Inflammatory macrophage treated with lipopolysaccharide for 1 hour (primary cell): ENCODE results near the gene CHMP4A.
A peak's percentile ranks its signal among the peaks of the same experiment; 100 is the strongest.

ENCODE experiments used
- DNase-seq, 2 donors: peaks; one replicate each; pipeline ENCODE4 v3.0.0-alpha.2; 2020 to 2022

Gene CHMP4A, protein sequence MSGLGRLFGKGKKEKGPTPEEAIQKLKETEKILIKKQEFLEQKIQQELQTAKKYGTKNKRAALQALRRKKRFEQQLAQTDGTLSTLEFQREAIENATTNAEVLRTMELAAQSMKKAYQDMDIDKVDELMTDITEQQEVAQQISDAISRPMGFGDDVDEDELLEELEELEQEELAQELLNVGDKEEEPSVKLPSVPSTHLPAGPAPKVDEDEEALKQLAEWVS

DNA sequence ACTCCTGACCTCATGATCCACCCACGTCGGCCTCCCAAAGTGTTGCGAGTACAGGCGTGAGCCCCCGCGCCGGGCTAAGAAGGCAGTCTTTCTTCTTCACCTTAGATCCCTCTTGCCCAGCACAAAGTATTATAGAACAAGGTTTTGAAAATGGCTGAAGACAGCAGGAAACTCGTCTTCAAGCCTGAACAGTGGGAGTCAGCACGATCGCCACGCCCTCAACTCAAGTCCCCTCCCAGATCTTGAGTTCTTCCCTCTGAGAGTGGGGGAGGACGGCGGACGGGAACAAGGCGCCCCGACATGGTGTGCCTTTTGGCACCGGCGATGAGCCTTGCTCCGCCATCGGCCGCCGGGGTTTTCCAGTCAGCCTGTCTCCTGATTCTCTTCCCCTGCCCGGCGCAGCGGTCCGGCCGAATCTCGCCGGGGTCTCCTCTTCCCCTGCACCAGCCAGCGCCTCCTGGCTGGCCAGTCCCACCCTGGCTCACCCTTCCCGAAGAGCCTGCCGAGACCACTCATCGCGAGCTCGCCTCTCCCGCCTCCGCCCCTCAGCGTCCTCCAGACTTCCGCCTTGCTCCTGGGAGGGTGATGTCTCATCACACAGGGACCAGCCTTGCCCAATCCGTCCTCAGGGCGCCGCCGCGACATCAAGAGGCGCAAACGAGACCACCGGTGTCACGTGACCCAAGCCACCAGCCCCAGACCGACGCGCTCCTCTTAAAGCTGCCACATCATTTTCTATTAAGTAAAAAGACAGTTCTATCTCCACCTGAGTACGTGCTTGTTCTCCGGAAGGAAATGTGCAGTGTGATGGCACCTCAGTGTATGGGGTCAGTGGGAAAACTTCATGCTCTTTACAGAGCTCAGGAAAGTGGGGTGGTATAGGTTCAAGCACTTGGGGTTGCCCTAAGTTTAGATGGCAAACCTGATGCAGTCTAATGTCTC is at the start of gene CHMP4A:
CHMP4A (minus strand) TSS at position 565 of the 942 bp plus-strand sequence; CDS start at position 516, 49 bp downstream.
- DNase-seq, result peak; percentile 96 to 98

DNA sequence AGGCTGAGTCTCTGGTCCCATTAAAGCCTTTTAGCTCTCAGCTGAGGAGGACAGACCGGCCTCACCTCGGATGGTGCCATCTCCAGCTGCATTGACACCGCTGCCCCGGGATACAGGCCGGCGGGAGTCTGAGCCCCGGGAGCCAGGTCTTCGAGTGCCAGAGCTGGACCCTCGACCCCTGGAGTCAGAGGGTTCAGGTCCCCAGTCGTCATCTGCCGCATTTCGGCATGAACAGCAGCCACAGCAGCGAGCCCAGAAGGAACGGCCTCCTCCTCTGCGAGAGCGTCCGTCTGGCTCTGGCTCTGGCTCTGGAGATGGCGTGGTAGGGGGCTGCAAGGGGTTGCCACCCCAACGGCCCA is 48.7 kb upstream of the CHMP4A start:
- DNase-seq, result no peak

DNA sequence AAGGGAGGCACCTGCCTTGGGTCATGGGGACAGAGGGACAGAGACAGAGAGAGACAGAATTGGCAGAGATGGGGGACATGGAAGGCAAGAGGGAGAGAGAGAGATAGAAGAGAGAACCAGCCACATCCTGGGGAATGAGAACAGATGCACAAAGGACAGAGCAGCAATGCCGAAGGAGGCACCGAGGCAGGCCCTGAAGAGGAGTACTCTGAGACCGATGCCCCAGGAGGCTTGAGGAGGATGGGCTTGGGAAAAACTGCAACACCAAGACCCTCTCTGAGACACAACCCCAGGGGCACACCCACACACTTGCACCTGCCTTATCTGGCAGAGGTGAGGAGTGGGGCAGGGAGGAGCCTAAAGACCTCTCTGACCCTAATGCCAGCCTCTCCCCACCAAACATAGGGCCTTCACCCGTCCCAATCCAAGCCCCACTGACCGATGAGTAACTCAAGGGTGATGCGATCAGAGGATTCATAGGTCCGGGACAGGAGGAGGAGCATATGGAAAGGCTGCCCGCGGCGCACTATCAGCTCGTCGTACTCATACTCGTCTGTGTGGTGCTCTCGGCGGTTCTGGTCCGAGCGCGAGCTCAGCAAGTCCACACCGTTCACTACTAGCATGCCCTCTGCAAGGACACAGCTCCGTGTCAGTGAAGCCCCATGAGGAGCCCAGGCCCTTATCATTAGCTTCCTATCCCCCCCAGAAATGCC is 48.1 kb upstream of the CHMP4A start:
- DNase-seq, result no peak

DNA sequence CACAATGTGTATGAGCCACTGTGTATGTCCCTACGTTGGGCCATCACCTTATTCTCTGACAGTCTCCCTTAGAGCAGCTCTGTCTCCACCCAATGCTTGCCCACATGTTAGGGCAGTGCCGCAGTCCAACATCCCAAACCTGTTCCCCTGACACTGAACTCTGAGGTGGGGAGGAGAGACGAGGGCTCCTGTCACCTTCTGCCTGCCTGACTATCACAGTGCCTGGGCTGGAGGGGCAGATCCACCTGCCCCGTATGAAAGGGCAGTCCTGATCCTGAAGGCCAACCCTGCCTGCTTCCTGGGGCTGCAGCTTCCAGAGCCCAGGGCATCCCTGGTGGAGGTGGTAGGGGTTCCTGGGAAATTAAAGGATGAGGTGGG is 47.5 kb upstream of the CHMP4A start:
- DNase-seq, result no peak

DNA sequence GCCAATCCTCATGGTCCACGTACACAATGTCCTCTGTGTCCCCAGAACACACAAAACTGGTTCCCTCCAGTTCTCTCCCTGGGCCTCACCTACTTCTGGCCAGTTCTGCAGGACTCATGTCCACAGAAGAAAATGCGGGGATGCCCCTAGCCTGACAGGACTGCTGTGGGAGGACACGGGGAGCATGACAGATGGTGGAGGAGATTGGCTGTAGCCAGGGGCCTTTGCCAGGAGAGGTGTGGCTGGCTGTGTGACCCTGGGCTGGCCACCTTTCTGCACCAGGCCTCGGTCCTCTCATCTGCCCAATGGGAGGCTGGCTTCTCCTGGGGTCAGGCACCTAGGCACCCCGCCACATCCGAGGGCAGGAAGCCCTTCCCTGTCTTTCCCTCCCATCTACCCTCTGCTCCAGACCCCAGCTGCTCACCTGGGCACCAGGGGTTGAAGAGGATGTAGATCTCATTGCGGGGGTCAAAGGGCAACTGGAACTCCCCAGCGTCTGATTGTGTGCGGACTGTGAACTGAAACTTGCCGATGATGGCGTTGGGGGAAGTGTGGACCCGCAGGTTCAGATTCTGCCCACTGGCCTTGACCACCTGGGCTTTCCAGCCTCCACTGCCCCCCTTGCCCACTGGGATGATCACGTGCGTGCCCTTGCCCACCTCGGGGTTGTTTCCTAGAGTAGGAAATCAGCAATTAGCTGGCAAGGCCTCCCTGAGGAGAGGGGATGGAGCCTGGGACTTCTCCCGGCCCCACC is 46.9 kb upstream of the CHMP4A start:
- no peak for DNase-seq

DNA sequence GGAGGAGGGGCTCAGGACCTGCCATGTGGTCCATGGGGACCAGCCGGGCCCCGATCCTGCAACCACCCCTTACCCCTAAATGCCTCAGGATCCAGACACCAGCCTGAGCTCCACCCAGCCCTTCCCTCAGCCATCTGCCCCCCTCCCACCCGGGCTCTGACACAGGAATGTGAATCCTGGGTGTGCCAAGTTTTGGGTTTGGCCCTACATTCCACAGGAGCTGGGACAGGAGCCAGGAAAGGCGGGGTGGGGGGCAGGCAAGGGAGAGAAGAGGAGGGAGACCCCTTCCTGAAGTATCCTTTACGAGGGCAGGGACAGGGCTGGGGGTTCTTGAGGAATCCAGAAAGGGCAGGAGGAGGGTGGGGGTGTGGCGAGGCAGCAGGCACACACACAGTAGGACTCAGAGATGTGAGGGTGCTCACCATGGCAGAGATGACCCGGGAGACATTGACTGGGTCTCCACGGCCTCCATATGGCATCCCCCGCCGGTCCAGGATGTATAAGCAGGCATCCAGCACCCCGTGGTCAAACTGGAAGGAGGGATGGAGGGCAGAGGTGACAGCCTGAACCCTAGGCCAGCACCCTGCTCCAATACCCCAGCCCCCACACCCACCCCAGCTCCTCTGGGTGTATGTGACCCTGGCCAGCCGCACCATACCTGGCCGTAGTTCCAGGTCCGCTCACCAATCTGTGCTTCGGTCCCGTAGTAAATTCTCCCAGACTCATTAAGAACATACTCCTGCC is 46.2 kb upstream of the CHMP4A start:
- no peak for DNase-seq

DNA sequence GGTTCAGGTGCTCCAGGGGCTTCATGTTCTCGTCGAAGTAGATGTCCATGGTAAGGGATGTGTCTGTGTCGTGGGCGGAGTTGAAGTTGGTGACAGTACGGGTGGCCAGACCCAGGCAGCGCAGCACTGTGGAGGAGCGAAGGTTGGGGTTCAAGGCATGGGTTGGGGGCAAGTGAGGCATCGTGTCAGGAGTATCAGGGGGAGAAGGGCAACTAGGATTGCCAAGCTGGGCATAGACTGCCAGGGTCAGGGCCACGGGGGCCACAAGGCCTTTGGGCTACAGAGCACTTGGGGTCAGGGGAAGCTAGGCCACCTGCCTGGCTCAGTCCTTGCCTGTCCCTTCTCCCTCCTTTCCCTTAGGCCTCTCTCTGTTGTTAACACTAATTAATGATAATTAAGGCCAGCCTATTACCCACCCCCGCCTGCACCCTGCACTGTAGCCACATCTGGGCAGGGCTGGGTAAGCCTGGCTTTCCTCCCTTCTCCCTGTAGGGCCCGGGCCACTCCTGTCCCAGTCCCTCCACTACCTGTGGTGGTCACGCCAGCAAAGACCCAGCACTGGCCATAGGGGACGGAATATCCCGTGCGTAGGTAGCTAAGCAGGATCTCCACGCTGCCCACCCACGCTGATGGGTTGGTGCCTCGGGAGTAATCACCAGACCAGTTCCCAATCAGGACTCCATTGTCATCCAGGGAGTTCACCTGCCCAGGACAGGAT is 45.4 kb upstream of the CHMP4A start:
- DNase-seq, result no peak

DNA sequence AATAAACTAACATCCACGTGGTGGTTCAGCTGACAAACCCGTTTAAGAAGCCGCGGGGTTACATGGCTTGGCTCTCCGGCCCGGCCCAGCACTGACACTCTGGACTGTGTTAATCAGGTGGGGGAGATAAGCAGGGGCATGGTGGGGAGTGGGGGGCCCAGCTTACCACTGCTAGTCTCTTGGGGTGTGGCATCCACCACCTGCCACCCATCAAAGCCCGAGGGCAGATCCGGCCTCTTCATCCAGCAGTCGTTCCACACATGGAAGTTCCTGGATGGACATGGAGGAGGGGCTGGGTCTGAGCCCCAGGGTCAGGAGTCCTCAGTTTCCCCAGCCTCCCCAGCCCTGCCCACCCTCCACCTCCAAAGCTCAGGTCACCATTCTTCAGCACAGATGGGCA is 44.8 kb upstream of the CHMP4A start:
- no peak for DNase-seq

DNA sequence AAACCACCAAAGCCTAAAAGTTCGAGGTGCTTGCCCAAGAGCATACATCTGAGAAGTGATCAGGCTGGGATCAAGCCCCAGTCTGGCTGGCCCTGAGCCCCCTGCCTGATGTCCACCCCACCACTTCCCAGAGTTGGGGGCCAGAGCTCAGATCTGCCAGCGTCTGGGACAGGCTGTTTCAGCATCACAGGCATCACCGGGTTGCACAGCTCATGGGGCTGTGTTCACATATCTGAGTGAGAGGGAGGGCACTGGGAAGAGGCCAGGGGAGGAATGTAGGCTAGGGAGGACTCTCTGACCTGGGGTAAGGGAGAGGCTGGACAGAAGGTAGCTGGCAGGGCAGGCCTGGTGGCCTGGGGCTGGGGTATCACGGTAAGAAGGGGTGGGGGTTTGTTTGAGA is 43.7 kb upstream of the CHMP4A start:
- no peak for DNase-seq

DNA sequence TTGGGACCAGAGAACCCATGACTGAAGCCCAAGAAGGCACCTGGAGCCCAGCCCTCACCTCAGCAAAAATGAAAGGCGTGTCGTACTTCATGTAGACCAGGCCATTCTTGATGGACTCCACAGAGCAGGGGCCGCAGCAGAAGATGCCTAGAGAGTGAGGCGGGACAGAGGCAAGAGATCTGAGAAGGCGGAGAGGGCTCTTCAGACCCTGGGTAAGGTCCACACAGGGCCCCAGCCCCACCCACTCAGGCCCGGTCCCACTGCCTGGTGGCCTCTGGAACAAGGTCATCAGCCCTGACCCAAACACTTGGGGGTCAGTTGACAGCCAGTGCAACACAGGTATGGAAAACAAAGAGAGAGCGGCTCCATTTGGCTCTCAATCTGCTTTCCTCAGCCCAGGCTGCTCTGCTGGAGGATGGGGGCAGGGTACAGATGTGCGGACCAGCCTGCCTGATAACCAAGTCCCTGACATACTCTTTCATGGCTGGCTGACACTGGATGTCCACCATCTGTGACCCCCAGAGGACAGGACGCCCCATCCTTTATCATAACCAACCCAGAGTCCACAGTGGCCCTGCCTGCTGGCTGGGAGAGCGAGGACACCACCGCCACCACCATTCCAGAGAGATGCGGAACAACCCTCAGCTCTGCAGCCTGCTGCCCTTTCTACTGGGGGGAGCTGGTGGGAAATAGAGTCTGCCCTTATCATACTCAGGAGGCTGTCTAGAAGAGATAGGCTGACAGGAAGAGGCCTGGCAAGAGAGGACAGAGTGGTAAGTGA is 42.8 kb upstream of the CHMP4A start:
- no peak for DNase-seq

DNA sequence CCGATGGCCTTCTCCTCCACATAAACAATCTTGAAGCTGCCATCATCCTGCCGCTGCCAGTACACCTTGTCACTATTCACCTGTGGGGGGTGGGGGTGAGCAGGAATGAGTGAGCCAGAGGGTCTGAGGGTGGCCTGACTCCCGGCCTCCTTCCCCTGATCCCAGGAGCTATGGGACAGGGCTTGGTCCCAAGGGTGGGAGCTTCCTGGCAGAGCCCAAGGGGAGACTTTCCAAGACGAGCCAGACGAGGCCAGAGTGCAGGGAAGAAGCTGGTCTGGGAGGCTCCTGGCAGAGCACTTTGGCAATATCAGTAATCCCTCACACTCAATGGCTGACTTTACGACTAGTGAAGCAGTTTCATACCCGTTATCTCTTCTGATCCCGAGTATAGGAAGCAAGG is 42.1 kb upstream of the CHMP4A start:
- DNase-seq, result no peak

DNA sequence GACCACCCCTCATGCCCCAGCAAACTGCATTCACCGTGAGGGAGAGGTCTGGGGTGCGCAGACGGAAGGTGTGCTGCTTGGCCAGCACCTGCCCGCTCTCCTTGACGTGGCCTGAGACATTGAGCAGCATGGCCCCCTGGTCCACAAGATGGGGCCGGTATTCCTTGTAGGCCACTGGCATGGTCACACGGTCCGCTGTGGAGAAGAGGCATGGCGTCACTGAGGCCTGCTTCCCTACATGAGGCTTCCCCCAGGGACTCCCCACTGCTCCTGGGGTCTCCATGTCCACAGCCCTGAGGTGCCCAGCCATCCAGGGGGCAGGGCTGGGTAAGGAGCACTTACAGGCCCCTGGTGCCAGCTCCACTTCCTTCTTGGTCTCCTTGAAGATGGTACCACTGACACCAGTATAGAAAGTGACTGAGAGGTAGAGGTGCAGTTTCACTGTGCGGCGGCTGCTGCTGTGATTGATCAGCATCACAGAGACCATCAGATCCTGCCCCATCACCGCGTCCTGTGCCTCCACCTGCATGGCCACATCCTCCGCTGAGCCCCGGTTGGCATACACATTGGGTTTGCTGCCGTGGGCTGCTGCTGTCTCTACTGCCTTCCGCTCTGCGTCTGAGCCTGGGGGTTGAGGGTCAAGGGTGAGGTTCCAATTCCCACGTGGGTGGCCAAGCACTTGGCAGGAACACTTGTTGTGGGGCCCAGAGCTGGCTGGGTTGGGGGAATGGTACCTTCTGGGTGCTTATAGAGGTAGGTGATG is 41.5 kb upstream of the CHMP4A start:
- DNase-seq, result no peak

DNA sequence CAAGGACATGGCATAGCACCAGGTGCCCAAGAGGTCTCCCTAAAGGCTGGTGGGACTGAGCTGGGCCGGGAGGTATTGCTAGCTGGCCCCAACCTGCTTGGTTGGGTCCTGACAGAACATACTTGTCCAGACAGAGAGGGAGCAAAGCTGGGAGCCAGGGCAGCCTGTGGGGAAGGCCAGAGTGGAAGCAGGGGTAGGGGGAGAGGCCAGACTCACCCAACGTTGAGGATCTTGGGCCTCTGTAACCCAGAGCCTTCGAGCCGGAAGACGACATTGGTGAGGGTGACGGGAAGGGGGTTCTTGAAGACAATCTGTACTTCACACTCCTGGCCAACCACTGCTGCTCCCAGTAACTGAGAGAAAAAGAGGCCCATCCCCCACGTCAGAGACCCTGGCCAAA is 40.6 kb upstream of the CHMP4A start:
- no peak for DNase-seq

DNA sequence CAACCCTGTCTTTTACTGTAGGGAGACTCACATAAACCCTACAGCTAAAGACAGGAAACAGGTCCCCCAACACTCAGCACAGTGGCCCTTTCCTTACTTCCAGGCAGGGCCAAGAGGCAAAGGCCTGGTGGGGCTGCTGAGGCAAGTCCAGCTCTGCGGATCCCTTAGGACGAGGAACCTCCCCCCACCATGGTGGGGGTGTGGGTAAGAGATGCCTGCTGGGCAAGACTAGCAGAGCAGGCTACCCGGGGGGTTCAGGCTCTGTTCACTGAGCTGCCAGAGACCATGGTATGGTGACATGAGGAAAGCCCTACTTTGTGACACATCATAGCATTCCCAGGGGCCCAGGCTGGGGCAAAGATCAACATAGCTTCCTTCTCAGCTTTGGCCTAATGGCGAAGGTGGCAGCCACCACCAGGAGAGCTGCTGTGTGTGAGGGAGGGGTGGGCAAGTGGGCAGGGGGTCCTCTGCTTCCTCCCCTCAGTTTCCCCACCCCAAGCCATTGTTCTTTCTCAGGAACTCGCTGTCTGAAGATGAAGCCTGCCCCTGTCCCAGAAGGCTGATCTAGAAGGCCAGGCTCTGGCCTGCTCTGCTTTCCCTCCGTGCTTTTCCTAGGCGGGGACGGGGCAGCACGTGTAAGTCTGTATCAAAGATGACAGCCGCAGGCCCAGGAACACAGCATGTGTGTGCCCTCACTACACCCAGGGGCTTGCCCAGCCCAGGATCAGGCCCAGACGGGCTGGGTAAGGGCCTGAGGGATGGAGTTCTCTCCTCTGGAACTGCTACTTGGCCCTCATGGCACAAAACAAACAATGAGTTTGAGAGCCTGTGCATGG is 39.2 kb upstream of the CHMP4A start:
- DNase-seq, result no peak

DNA sequence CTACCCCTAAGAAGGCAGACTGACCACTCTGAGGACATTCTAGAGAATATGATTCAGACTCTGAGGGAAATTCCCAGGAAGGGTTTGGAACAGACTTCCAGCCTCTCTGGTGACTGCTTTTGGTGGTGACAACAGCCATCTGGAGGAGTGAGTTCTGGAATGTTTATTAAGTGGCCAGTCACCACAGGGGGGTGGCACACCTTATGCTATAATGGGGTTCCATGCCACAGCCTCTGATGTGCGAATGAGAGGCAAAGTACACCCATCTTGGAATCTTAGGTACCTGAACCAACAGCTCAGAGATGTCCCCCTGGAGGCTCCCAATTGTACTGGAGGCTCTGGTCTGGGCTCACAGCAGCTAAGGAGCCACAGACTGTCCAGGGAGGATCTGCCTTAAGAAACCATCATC is 38.6 kb upstream of the CHMP4A start:
- DNase-seq, result no peak

DNA sequence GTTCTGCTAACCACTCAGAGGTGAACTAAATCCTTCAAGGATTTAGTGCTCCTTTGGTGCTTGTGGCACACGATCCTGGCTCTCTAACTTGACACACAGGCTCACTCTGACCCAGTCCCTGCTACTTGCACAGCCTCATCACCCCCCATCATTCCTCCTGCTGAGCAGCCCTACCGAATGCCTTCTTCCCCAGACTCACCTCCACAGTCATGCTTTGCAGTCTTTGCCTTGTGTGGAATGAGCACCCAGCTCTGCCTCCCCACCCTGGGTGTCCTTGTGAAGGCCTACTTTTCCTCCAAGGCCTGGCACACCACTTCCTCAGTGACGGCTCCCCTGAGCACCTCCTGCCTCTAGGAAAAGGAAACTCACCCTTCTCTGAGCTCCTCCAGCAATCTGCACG is 37.1 kb upstream of the CHMP4A start:
- no peak for DNase-seq

DNA sequence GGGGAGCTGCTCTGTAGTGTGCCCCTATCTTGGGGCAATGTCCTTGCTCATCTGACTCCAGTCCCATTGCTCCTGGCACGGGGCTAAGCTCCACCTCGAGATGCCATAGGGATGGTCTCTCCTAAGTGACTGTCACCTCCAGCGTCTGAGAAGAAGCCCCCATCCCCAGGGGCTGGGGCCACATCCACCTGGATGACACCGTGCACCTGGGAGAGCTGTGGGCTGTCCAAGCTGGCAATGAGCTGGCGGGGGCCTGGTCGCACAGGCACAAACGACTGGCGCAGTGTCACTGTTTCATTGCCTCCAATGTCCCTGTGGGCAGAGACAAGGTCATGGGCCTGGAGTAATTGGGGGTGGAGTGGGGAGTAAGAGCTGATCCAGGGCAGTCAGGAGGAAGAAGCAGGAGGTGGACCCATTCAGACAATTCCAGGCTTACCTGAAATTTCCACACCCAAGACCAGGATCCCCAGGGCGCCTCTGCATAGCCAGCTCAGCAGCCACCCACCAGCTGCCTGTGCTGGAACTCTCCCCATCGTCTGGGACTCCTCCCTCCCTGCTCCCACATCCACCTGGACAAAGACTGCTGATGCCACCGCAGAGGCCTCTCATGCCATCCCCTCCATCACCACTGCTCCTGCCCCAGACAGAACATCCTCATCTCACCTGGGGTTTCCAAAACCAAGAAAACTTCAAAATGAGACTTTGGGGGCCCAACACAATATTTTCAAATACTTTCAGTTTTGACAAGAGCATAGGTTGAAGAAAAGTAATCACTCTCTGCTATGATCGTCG is 36.1 kb upstream of the CHMP4A start:
- DNase-seq, result no peak

DNA sequence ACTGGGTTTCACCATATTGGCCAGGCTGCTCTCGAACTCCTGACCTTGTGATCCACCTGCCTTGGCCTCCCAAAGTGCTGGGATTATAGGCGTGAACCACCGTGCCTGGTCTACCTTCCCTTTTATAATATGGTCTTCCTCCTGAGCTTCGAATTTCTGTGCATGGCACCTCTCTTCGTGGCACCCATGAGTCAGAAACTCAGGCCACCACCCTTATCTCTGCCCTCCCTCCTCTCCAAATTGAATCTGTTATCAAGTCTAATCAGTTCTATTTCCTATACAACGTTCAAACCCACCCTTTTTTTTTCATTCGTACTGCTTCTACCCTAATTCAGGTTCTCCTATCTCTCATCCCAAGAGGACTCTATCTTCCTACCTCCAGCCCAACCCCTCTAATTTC is 34.1 kb upstream of the CHMP4A start:
- no peak for DNase-seq
